Right atrium auricular region (tissue), 2 donors: Measurements from ENCODE around the gene RNF212. TPM values are rescaled to one million over a fixed set of nuclear protein-coding genes. Genes with fewer than 3 reads are reported as not detected.

Source experiments
- DNase-seq: peaks from one replicate; pipeline ENCODE4 v3.0.0-alpha.2; 2019; ENCODE audit warnings: low spot score
- H3K27ac ChIP-seq, 2 donors: fragments of 200-600 bp; sonication (generic); 1 replicate in 1 of 2; 2 replicates in 1 of 2; pipeline ENCODE4 v1.5.1; 2016 to 2019
- H3K27me3 ChIP-seq, 2 donors: fragments of 200-600 bp; sonication (generic); one replicate each; pipeline versions ENCODE4 v1.5.1 to v1.6.0; 2017 to 2019
- H3K36me3 ChIP-seq: fragments of 200-600 bp; sonication (generic); one replicate; pipeline ENCODE4 v1.5.1; 2016
- H3K4me1 ChIP-seq, 2 donors: fragments of 200-600 bp; sonication (generic); one replicate each; pipeline versions ENCODE4 v1.5.1 to v1.6.0; 2017 to 2019
- H3K4me3 ChIP-seq, 2 donors: fragments of 200-600 bp; sonication (generic); 1 replicate in 1 of 2; 2 replicates in 1 of 2; pipeline ENCODE4 v1.5.1; 2017 to 2019; ENCODE audit warnings: mild to moderate bottlenecking in 1 of 2, moderate library complexity in 1 of 2
- H3K9me3 ChIP-seq, 2 donors: fragments of 200-600 bp; sonication (generic); one replicate each; pipeline ENCODE4 v1.5.1; 2019
- CTCF ChIP-seq, 2 donors: fragments of 200-600 bp; sonication (generic); IDR thresholded peaks; one replicate each; pipeline ENCODE4 v1.5.1; 2019; ENCODE audit warnings: antibody characterized with exemption in 2 of 2
- total RNA-seq, 2 donors: library from RNA; depleted of rRNA; stranded (reverse); fragments of >200 nt; gene quantifications; one replicate each; pipeline ENCODE4 v1.1.0, GENCODE V29; 2016

Gene RNF212
- total RNA-seq, 2 donors from 2014 or later, result 1.9 TPM

- Histone ChIP-seq H3K36me3 (no peaks in the 10 kb centered on the region), H3K27me3 (no peaks in the 10 kb centered on the region), H3K9me3 (no peaks in the 10 kb centered on the region), H3K27ac (no peak overlapping the region), H3K4me3 (no peak overlapping the region), H3K4me1 (no peaks in the 10 kb centered on the region)
- no peak for TF ChIP-seq CTCF (IDR thresholded peaks at IDR 0.05)
- DNase-seq, result no peak
Measured at GRCh38 chr4:1061056-1061700, 52.2 kb downstream of the RNF212 start.

GRCh38 chr4:1060621-1061020, 52.7 kb downstream of the RNF212 start:
- no peak for TF ChIP-seq CTCF (IDR thresholded peaks at IDR 0.05)
- Histone ChIP-seq H3K27me3 (no peaks in the 10 kb centered on the region), H3K9me3 (no peaks in the 10 kb centered on the region), H3K4me1 (peaks cover 0 to 4% of the 10 kb centered on the region in 2 donors), H3K4me3 (no peak overlapping the region), H3K27ac (no peak overlapping the region), H3K36me3 (no peaks in the 10 kb centered on the region)
- no peak for DNase-seq

- no peak for TF ChIP-seq CTCF (IDR thresholded peaks at IDR 0.05)
- no peaks in the 10 kb centered on the region for H3K36me3 ChIP-seq
- peaks cover 0 to 8% of the 10 kb centered on the region in 2 donors for H3K4me1 ChIP-seq
- H3K27me3 ChIP-seq, result no peaks in the 10 kb centered on the region
- H3K9me3 ChIP-seq, result no peaks in the 10 kb centered on the region
- H3K4me3 ChIP-seq, result no peak overlapping the region
- H3K27ac ChIP-seq, result no peak overlapping the region
- DNase-seq, result no peak
Measured at GRCh38 chr4:1060121-1060520, 53.2 kb downstream of the RNF212 start.

GRCh38 chr4:1058997-1059665, 54.2 kb downstream of the RNF212 start:
- H3K9me3 ChIP-seq, result no peaks in the 10 kb centered on the region
- H3K4me1 ChIP-seq, result peaks cover 0 to 8% of the 10 kb centered on the region in 2 donors
- H3K27me3 ChIP-seq, result no peaks in the 10 kb centered on the region
- H3K27ac ChIP-seq, result no peak overlapping the region
- no peaks in the 10 kb centered on the region for H3K36me3 ChIP-seq
- DNase-seq, result no peak
- TF ChIP-seq CTCF (IDR thresholded peaks at IDR 0.05), result no peak
- no peak overlapping the region for H3K4me3 ChIP-seq

- H3K4me3 ChIP-seq, result no peak overlapping the region
- H3K36me3 ChIP-seq, result no peaks in the 10 kb centered on the region
- H3K4me1 ChIP-seq, result peaks cover 0 to 8% of the 10 kb centered on the region in 2 donors
- DNase-seq, result no peak
- no peak overlapping the region for H3K27ac ChIP-seq
- H3K27me3 ChIP-seq, result no peaks in the 10 kb centered on the region
- H3K9me3 ChIP-seq, result no peaks in the 10 kb centered on the region
- no peak for TF ChIP-seq CTCF (IDR thresholded peaks at IDR 0.05)
Measured at GRCh38 chr4:1058198-1058996, 55.0 kb downstream of the RNF212 start.
